Activated T-cell treated with anti-CD3 and anti-CD28 coated beads, Interleukin-2, amount 50 U/mL, for 4 hours (primary cell): Measurements from ENCODE around the gene WWOX. TPM values are rescaled to one million over a fixed set of nuclear protein-coding genes. Genes with fewer than 3 reads are reported as not detected.

ENCODE experiments used
- ATAC-seq, 2 donors: fragments of 200-7000 bp; cut with Tn5 transposase; one replicate each; pipeline ENCODE4 v1.10.0; 2021
- DNase-seq: peaks from one replicate; pipeline ENCODE4 v3.0.0-alpha.2; 2020
- H3K27me3 Mint-ChIP-seq: one replicate; pipeline ENCODE4 v1.8.0; 2021; ENCODE audit warnings: low read depth, mixed read lengths
- H3K36me3 Mint-ChIP-seq: one replicate; pipeline ENCODE4 v1.8.0; 2022; ENCODE audit warnings: mixed read lengths; ENCODE audit not compliant: insufficient read depth
- H3K4me1 Mint-ChIP-seq: one replicate; pipeline ENCODE4 v1.8.0; 2021; ENCODE audit warnings: low read depth, mixed read lengths
- H3K4me3 Mint-ChIP-seq: one replicate; pipeline ENCODE4 v1.8.0; 2021; ENCODE audit warnings: mild to moderate bottlenecking, moderate library complexity, mixed read lengths
- H3K9me3 Mint-ChIP-seq: one replicate; pipeline ENCODE4 v1.8.0; 2021; ENCODE audit warnings: mixed read lengths
- total RNA-seq, 3 donors: library from RNA; stranded (reverse); gene quantifications; one replicate each; pipeline ENCODE4 v1.2.1, GENCODE V29; 2021

Gene WWOX
- total RNA-seq, 3 donors from 2014 or later, result 13.9 to 19.1 (median 18.9) TPM

DNA sequence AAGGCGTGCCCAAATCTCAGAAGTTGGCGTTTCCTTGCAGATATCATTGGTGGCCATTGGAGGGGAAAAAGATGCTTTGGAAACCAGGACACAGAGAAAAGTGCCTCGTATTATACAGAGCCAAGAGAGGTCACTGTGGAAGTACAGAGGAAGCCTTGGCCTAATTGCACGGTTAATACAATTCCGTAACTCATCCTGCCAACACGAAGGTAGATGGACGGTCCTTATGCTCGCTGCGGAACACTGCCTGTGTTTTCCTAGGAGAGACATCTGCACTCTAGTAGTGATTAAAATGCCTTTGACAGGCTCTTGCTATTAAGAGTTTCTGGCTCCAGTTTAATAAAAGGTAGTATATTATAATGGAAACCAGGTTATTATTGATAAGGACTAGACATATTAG, 536.4 kb downstream of the WWOX start:
- DNase-seq, result no peak
- Mint-ChIP-seq H3K36me3 (peaks cover 3% of the 10 kb centered on the region), H3K9me3 (no peaks in the 10 kb centered on the region), H3K27me3 (peaks cover 2% of the 10 kb centered on the region), H3K4me3 (no peak overlapping the region), H3K4me1 (no peaks in the 10 kb centered on the region)
- ATAC-seq, result no peak

DNA sequence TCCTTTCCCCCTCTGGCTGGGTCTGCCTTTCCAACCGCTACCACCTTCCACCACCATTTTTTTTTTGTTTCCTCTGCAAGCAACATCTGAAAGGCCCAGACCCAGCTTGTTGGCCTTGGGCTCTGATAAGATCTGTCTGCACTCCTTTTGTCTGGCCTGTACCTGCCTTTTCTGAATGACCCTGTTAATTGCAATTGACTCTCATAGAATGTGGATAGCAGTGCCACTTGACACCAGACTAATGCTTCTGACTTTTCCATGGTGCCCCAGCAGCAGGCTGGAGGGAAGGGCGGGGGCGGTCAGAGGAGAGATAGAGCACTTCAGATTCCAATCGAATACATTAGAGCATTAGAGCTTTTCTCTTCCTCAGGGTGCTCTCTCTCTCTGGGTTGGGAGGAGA, 538.9 kb downstream of the WWOX start:
- Mint-ChIP-seq H3K27me3 (peaks cover 2% of the 10 kb centered on the region), H3K4me3 (no peak overlapping the region), H3K36me3 (peaks cover 3% of the 10 kb centered on the region), H3K4me1 (no peaks in the 10 kb centered on the region), H3K9me3 (no peaks in the 10 kb centered on the region)
- no peak for ATAC-seq
- DNase-seq, result no peak

DNA sequence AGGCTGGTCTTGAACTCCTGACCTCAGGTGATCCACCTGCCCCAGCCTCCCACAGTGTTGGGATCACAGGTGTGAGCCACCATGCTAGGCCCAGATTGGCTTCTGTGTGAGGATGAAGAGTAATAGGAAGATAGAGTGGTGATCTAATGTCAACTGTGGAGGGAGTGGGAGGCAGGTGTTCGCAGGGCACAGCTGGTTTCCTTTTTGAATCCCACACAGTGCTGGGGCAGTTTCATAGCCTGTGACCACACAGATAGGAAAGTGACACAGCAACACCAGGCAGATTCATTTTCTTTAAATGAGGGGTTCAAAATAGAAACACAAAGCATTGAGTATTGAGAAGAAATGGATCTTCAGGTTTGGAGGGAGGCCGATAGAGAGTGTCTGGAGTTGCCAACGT, 540.3 kb downstream of the WWOX start:
- Mint-ChIP-seq H3K27me3 (peaks cover 2% of the 10 kb centered on the region), H3K4me3 (no peak overlapping the region), H3K4me1 (no peaks in the 10 kb centered on the region), H3K9me3 (no peaks in the 10 kb centered on the region), H3K36me3 (peaks cover 3% of the 10 kb centered on the region)
- DNase-seq, result no peak
- ATAC-seq, result no peak

DNA sequence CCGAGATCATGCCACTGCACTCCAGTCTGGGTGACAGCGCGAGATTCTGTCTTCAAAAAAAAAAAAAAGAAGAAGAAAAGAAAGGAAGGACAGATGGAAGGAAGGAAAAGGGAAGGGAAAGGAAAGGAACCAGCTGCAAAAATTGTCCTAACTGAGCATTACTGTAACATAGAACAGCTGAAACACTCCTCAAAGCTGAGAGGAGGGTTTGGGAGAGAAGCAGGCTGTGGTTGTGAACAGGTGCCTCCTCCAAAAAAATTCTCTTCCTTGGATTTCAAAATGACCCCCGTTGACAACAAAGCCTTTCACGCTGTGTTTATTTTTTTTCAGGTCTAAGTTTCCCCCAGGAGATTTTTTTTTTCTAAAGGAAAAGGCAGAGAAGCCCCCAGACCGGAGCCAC, 541.4 kb downstream of the WWOX start:
- DNase-seq, result no peak
- Mint-ChIP-seq H3K36me3 (peaks cover 3% of the 10 kb centered on the region), H3K9me3 (no peaks in the 10 kb centered on the region), H3K27me3 (peaks cover 2% of the 10 kb centered on the region), H3K4me1 (no peaks in the 10 kb centered on the region), H3K4me3 (no peak overlapping the region)
- no peak for ATAC-seq

DNA sequence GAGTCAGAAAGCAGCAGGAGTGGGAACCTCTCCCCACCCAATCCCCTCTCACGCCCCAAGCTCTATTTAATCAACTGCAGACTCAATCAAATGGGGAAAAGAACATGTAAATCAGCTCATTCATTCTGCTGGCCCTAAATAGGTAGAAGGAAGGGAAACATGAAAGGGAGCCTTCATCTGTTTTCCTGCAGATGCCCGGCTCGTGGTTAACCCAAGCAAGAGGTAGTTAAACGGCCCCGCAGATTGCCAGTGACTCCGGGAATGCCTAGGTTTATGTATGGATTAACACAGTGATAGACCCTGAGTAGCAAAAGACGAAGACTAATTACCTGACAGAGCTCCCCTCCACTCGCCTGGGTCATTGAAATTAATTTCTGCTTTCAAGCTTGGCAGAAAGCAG, 542.0 kb downstream of the WWOX start:
- H3K4me1 Mint-ChIP-seq, result no peaks in the 10 kb centered on the region

DNA sequence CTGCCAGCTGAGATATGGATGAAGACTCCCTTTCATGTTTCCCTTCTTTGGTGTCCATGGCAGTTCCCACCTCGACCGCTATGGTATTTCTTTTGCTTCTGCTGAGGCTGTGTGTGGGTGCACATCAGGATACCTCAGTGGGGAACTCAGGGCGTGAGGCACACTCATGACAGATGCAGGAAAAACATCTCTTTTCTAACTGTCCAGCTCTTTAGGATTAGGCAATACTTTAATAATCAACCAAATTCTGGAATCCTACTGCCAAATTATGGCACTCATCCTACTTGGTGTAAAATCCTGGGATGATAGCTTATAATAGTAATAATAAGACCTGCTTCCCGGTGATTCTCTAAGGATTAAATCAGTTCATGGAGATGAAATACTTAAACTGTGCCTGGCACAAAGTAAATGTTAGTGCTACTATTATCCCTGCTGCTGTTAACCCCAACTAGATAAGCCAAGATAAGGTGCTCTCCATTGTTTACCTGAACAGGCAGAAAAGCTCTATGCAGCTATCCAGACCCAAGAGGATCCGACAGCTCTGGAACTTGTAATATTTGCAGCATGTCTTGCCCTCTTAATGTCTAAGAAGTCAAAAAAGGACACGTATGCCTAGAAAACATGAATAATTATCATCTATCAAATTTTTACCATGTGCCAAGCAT, 543.3 kb downstream of the WWOX start:
- Mint-ChIP-seq H3K9me3 (no peaks in the 10 kb centered on the region), H3K4me3 (no peak overlapping the region), H3K36me3 (no peaks in the 10 kb centered on the region), H3K27me3 (peaks cover 2% of the 10 kb centered on the region), H3K4me1 (no peaks in the 10 kb centered on the region)
- ATAC-seq (no peak), DNase-seq (no peak)

More for the DNA sequence above, 542.0 kb downstream of the WWOX start:
- Mint-ChIP-seq H3K9me3 (no peaks in the 10 kb centered on the region), H3K27me3 (peaks cover 2% of the 10 kb centered on the region), H3K4me3 (no peak overlapping the region), H3K36me3 (peaks cover 3% of the 10 kb centered on the region)
- ATAC-seq (no peak), DNase-seq (no peak)

DNA sequence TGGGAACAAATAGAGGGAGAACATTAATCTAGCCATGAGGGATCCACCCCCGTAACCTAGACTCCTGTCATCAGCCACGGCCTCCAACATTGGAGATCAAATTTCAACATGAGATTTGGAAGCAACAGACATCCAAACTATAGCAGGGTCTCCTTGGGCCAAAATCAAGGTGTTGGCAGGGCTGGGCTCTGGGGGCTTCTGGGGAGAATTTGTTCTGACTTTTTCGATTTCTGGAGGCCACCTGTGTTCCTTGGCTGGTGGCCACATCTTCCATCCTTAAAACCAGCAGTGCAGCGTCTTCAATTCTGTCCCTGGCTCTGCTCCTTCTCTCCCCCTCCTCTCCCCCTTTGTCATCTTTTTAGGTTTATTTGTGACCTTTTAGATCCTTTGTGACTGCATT, 546.2 kb downstream of the WWOX start:
- H3K4me1 Mint-ChIP-seq, result no peaks in the 10 kb centered on the region
- no peak overlapping the region for H3K4me3 Mint-ChIP-seq
- no peak for DNase-seq
- no peaks in the 10 kb centered on the region for H3K36me3 Mint-ChIP-seq
- ATAC-seq, result no peak
- no peaks in the 10 kb centered on the region for H3K27me3 Mint-ChIP-seq
- H3K9me3 Mint-ChIP-seq, result no peaks in the 10 kb centered on the region

DNA sequence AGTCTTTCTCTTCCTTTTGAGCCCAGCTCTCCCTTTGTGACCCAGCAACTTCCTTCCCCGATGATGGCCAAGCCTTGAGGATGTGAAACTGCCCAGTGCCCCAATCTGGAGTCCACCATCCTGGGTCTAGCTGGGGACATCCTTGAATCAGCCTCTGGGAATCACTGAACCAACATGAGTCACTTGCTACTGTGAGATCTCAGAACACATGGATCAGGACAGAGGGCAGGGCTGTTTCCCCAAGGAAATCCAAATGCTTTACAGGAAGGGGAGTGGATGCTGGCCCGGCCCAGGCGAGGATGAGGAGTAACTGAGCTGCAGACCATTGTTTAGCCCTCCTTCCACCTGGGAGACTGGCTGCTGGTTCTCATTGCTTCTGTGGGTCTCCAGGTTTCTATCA, 547.6 kb downstream of the WWOX start:
- H3K4me1 Mint-ChIP-seq, result no peaks in the 10 kb centered on the region
- H3K27me3 Mint-ChIP-seq, result no peaks in the 10 kb centered on the region
- DNase-seq (no peak), ATAC-seq (no peak)
- no peaks in the 10 kb centered on the region for H3K9me3 Mint-ChIP-seq
- no peaks in the 10 kb centered on the region for H3K36me3 Mint-ChIP-seq
- no peak overlapping the region for H3K4me3 Mint-ChIP-seq

DNA sequence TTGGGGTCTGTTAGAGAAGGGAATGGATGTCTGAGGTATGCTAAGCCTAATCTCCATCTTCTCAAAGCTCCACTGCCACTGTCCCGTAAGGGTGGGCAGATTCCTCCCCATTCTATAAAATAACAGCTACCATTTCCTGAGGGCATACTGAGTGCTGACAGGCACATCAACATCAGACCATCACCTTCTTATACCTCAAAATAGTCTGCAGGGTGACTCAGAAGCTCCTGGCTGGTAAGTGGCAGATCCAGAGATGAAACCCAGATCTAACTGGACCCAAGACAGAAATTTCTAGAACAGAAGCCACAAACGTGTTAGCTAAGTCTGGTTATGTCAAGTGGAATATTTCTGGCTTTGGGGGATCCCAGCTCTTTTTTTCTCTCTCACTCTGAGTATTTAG, 548.0 kb downstream of the WWOX start:
- Mint-ChIP-seq H3K4me3 (no peak overlapping the region), H3K36me3 (no peaks in the 10 kb centered on the region)

DNA sequence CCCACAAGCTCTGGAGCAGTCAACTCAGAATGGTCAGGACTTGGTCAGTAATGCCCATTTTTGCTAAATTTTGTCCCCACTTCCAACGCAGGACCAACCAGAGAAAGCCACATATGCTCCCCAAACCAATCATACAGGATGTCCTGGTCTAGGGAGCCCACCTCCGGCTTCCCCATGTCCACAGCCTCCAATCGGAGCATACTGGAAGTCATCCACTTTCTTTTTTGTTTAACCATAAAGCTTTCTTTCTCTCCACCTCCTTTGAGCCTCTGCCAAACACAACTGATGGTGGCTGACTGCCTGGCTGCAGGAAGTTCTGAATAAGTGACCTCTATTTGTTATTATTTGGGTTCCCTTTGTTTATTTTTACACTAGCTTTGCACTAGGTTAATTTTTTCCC, 549.1 kb downstream of the WWOX start:
- no peak for ATAC-seq

More for the DNA sequence above, 548.0 kb downstream of the WWOX start:
- no peaks in the 10 kb centered on the region for H3K4me1 Mint-ChIP-seq
- ATAC-seq (no peak), DNase-seq (no peak)
- no peaks in the 10 kb centered on the region for H3K9me3 Mint-ChIP-seq
- no peaks in the 10 kb centered on the region for H3K27me3 Mint-ChIP-seq

DNA sequence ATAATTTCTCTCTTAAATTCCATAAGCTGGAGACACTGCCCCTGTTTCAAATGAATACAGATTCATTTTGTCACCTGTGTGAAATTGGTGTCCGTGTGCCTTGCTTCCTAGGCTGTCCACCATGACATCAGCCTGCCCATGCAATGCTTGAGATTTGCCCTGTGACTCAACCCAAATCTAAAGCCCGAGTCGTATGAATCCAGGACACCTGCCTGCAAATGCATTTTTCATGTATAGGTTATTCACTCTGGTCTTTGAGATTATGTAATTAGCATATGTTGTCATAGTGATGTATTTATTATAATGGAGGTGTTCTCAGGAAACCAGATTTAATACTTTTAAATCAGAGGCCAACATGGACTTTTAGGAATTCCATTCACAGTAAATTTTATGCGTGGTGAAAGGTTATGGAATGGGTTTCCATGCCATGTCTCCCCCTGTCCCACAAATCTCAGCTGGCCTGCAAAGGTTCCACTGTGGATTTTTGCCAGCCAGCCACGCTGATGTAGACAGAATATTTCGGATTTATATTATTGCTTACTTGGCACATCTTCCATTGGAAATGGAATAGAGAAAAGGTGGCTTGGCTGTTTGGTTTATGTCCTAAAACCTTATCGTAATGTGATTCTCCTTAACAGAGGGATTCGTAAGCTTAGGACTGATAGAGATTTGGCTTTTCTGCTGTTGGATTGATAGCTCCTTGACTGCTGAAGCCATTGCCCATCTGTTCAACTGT, 551.1 kb downstream of the WWOX start:
- Mint-ChIP-seq H3K9me3 (no peaks in the 10 kb centered on the region), H3K4me1 (peaks cover 4% of the 10 kb centered on the region)

More for the DNA sequence above, 549.1 kb downstream of the WWOX start:
- Mint-ChIP-seq H3K36me3 (no peaks in the 10 kb centered on the region), H3K4me3 (no peak overlapping the region), H3K27me3 (no peaks in the 10 kb centered on the region), H3K4me1 (no peaks in the 10 kb centered on the region), H3K9me3 (no peaks in the 10 kb centered on the region)
- no peak for DNase-seq

DNA sequence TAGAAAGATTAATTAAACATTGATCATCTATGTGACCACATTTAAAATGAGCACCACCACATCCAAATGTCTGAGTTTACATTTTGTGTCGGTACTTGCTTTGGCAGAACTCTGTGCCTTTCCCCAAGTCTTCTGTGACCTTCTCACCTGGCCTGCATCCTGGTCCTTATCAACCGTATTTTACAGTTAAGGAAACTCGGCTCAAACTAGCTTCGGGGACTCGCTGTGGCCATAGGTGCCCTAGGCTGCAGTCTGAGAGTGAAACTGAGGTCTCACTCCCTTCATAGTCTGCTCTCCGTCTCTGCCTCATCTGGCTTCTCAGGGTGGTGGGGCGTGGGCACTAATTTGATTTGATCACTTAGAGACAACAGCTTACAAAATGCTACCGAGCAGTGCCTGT, 555.5 kb downstream of the WWOX start:
- H3K4me3 Mint-ChIP-seq, result no peak overlapping the region
- no peaks in the 10 kb centered on the region for H3K27me3 Mint-ChIP-seq

More for the DNA sequence above, 551.1 kb downstream of the WWOX start:
- DNase-seq, result no peak
- no peak for ATAC-seq
- H3K27me3 Mint-ChIP-seq, result no peaks in the 10 kb centered on the region
- no peak overlapping the region for H3K4me3 Mint-ChIP-seq
- H3K36me3 Mint-ChIP-seq, result no peaks in the 10 kb centered on the region

DNA sequence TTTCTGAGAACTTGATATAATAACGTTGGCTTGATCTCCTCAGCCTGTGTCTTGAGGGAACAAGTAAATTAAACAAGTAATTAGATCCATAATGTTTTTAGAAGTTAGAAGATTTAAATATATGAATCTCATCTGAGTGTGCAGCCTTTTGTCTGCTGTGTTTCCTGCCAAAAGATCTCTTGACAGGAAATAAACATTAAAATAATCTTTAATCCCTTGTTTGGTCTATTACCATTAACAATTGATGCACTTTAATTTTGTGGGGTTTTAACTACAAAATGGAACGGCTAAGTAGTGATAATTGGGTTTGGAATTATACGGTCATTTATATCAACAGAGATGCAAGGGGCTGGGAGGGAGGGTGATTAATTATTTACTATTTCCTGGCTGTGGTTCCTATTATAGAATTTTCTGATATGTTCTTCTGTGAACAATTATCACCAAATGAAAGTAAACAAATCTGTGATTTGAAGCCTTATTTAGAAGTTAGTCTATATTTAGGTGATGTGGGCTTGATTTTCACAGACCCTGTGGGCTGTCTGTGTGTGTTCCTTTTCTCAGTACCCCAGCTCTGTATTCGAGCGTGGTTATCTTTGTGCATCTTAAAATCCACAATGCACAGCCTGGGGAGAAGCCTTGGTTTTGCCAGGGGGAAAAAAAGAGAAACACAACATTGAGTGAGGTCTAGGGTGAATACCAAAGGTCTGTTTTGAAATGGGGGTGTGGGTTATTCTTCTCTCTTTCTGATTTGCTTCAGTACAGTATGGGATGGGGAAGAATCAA, 556.1 kb downstream of the WWOX start:
- Mint-ChIP-seq H3K9me3 (no peaks in the 10 kb centered on the region), H3K36me3 (no peaks in the 10 kb centered on the region), H3K4me1 (peaks cover 4% of the 10 kb centered on the region), H3K27me3 (no peaks in the 10 kb centered on the region), H3K4me3 (no peak overlapping the region)
- DNase-seq (no peak), ATAC-seq (no peak)

More for the DNA sequence above, 555.5 kb downstream of the WWOX start:
- H3K4me1 Mint-ChIP-seq, result peaks cover 4% of the 10 kb centered on the region
- no peak for DNase-seq
- no peaks in the 10 kb centered on the region for H3K36me3 Mint-ChIP-seq
- H3K9me3 Mint-ChIP-seq, result no peaks in the 10 kb centered on the region
- ATAC-seq, result no peak

DNA sequence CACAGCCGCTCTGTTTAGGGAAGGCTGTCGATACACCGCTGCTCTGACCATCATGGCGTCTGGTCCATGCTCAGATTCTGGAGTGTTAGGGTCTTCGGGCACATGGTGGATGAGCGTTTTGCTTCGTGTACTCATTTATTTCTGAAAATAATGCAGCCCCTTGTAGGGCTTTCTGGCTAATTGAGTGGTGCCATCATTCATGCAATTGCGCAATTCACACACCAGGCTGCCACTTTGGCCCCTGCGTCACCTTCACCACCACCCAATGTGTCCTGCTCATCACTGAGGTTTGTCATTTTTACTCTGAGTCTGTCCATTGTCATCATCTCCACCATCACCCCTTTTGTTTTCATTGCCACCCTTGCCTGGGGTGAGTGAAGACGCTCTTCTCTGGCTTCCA, 557.4 kb downstream of the WWOX start:
- H3K9me3 Mint-ChIP-seq, result no peaks in the 10 kb centered on the region
- no peaks in the 10 kb centered on the region for H3K27me3 Mint-ChIP-seq
- no peak for ATAC-seq
- H3K36me3 Mint-ChIP-seq, result no peaks in the 10 kb centered on the region
- no peak for DNase-seq
- H3K4me3 Mint-ChIP-seq, result no peak overlapping the region
- H3K4me1 Mint-ChIP-seq, result peaks cover 4% of the 10 kb centered on the region
